K562 (cell line): Measurements from ENCODE around the gene CEBPB. TPM values are rescaled to one million over a fixed set of nuclear protein-coding genes. Genes with fewer than 3 reads are reported as not detected.

Experiments
- ATAC-seq: fragments of 200-7000 bp; cut with Tn5 transposase; 3 replicates; pipeline ENCODE4 v1.9.1; 2020; ENCODE audit warnings: moderate library complexity
- BruUV-seq: library from RNA; stranded (reverse); fragments of 400-500 nt; replicated peaks from 2 replicates; lab custom pipeline; 2021; lab: Mats Ljungman, UMichigan
- CTCF ChIA-PET: fragments of 300-600 bp; formaldehyde crosslinking; extraction: SDS; loops from one replicate; lab custom pipeline; 2021; ENCODE audit warnings: low intra/inter-chr PET ratio; lab: Yijun Ruan, JAX
- POLR2A ChIA-PET: fragments of 300-600, 350-650 bp; sonication (Branson Sonifier 250); formaldehyde crosslinking; extraction: SDS; loops from one replicate; lab custom pipeline; 2021; ENCODE audit warnings: antibody characterized with exemption, inconsistent platforms; lab: Yijun Ruan, JAX
- DNase-seq, 4 experiments: peaks; one replicate each; pipeline versions ENCODE4 v3.0.0 to v3.0.0-alpha.2; 2011 to 2018; ENCODE audit warnings: low spot score in 3 of 4, mixed read lengths in 3 of 4; ENCODE audit errors: extremely low read depth in 1 of 4
- FAIRE-seq: peaks from 2 replicates; lab custom pipeline; 2011; peaks lifted over from hg19 to GRCh38; lab: Jason Lieb, UNC
- H2AFZ ChIP-seq: 2 replicates; pipeline ENCODE4 v1.6.0; 2011; ENCODE audit warnings: low read depth, low read length, control low read depth, inconsistent platforms
- H3K27ac ChIP-seq: fragments of 200-600 bp; 3 replicates; pipeline ENCODE4 v1.8.0; 2011; ENCODE audit warnings: low read depth, mild to moderate bottlenecking, control low read depth, inconsistent platforms, low read length, moderate library complexity, mixed read lengths; ENCODE audit errors: extremely low read depth
- H3K27me3 ChIP-seq, 2 experiments: fragments of 300-600 bp in 1 of 2; 2 replicates in 1 of 2; 3 replicates in 1 of 2; pipeline versions ENCODE4 v1.6.0 to v1.8.0; 2011; ENCODE audit warnings: inconsistent platforms in 2 of 2, low read length in 2 of 2, mild to moderate bottlenecking in 1 of 2, mixed read lengths in 1 of 2, moderate library complexity in 1 of 2; ENCODE audit not compliant: control insufficient read depth in 2 of 2, insufficient read depth in 2 of 2
- H3K36me3 ChIP-seq: fragments of 300-600 bp; 3 replicates; pipeline ENCODE4 v1.8.0; 2011; ENCODE audit warnings: mild to moderate bottlenecking, low read length, inconsistent platforms; ENCODE audit not compliant: control insufficient read depth, insufficient read depth
- H3K4me1 ChIP-seq, 2 experiments: fragments of 200-600 bp in 1 of 2; replicated peaks in 1 of 2; 2 replicates in 1 of 2; 3 replicates in 1 of 2; pipeline versions ENCODE4 v1.5.1 to v1.8.0; 2011; ENCODE audit warnings: inconsistent platforms in 2 of 2, low read length in 2 of 2, mild to moderate bottlenecking in 1 of 2, mixed read lengths in 1 of 2, moderate library complexity in 1 of 2; ENCODE audit not compliant: control insufficient read depth in 2 of 2, insufficient read depth in 2 of 2
- H3K4me2 ChIP-seq: 2 replicates; pipeline ENCODE4 v1.6.1; 2011; ENCODE audit warnings: low read length, control low read depth, inconsistent platforms, mixed read lengths; ENCODE audit not compliant: insufficient read depth
- H3K4me3 ChIP-seq: fragments of 200-600 bp; sonication (generic), shearing (Covaris generic); 2 replicates; pipeline ENCODE4 v1.5.1; 2016; ENCODE audit warnings: control low read depth, inconsistent platforms
- H3K79me2 ChIP-seq: fragments of 200-600 bp; 3 replicates; pipeline ENCODE4 v1.8.0; 2011; ENCODE audit warnings: low read length, inconsistent platforms; ENCODE audit not compliant: control insufficient read depth, insufficient read depth
- H3K9ac ChIP-seq, 2 experiments: 2 replicates each; pipeline versions ENCODE4 v1.6.0 to v1.6.1; 2011; ENCODE audit warnings: low read depth in 2 of 2, low read length in 2 of 2, control low read depth in 1 of 2, inconsistent platforms in 1 of 2, mild to moderate bottlenecking in 1 of 2, mixed read lengths in 1 of 2; ENCODE audit not compliant: insufficient read depth in 1 of 2
- H3K9me1 ChIP-seq: one replicate; pipeline ENCODE4 v1.6.0; 2011; ENCODE audit warnings: inconsistent platforms, mild to moderate bottlenecking, low read length, moderate library complexity; ENCODE audit not compliant: control insufficient read depth, insufficient read depth
- H3K9me3 ChIP-seq: replicated peaks from 2 replicates; pipeline ENCODE4 v1.5.1; 2011; ENCODE audit warnings: low read depth, low read length, inconsistent platforms; ENCODE audit not compliant: control insufficient read depth, insufficient read depth
- H4K20me1 ChIP-seq: replicated peaks from 2 replicates; pipeline ENCODE4 v1.6.1; 2011; ENCODE audit warnings: low read length, inconsistent platforms, mixed read lengths; ENCODE audit not compliant: control insufficient read depth, insufficient read depth
- CEBPG ChIP-seq, 3 experiments: fragments of 200-800 bp in 1 of 3; sonication (Bioruptor generic) in 1 of 3; sonication (generic) in 1 of 3; formaldehyde crosslinking in 1 of 3; IDR thresholded peaks in 2 of 3; conservative IDR thresholded peaks in 1 of 3; 2 replicates each; pipeline versions ENCODE4 v1.6.1 to v1.8.0; 2016 to 2022; ENCODE audit warnings: missing compliant biosample characterization in 2 of 3, missing genetic modification characterization in 2 of 3, mild to moderate bottlenecking in 1 of 3, missing genetic modification reagents in 1 of 3
- NR1H2 ChIP-seq: sonication (generic); formaldehyde crosslinking; IDR thresholded peaks from 2 replicates; pipeline ENCODE4 v1.4.0; 2020; ENCODE audit warnings: mild to moderate bottlenecking, missing genetic modification reagents
- POLR3G ChIP-seq: IDR thresholded peaks from 2 replicates; pipeline ENCODE4 v1.6.1; 2011; ENCODE audit not compliant: insufficient read length, insufficient replicate concordance; ENCODE audit errors: extremely low read depth
- ZFP36 ChIP-seq: fragments of 150-350 bp; IDR thresholded peaks from 2 replicates; pipeline ENCODE4 v1.6.1; 2018; ENCODE audit warnings: low read length, low read depth; ENCODE audit not compliant: partially characterized antibody
- ZNF12 ChIP-seq: sonication (generic); formaldehyde crosslinking; IDR thresholded peaks from 2 replicates; pipeline ENCODE4 v1.4.0; 2020; ENCODE audit warnings: mild to moderate bottlenecking, missing genetic modification reagents
- ZNF121 ChIP-seq: sonication (generic); formaldehyde crosslinking; conservative IDR thresholded peaks from 2 replicates; pipeline ENCODE4 v1.8.0; 2022; ENCODE audit warnings: missing genetic modification reagents
- ZNF197 ChIP-seq: fragments of 200-800 bp; sonication (Bioruptor generic); IDR thresholded peaks from 2 replicates; pipeline ENCODE4 v1.6.1; 2016; ENCODE audit warnings: low read depth, missing genetic modification characterization, missing compliant biosample characterization
- ZNF75A ChIP-seq: fragments of 450-650 bp; formaldehyde crosslinking; IDR thresholded peaks from 2 replicates; pipeline ENCODE4 v1.4.0; 2020; ENCODE audit warnings: mild to moderate bottlenecking
- WGBS: fragments of 100-300 bp; shearing (Covaris generic); methylation state at CpG from one replicate; pipeline ENCODE4 v1.1.6; 2016; ENCODE audit warnings: low coverage, mixed read lengths; ENCODE audit not compliant: insufficient coverage; ENCODE audit errors: missing lambda C conversion rate; 5-methylcytosine and 5-hydroxymethylcytosine counted together
- in situ Hi-C: fragments of 300-500 bp; cut with MboI; formaldehyde crosslinking; loops from 4 replicates; pipeline ENCODE4 v1.15.0; 2018; ENCODE audit warnings: inconsistent platforms, mixed read lengths
- intact Hi-C: fragments of 100-400 bp; cut with micrococcal nuclease; formaldehyde crosslinking; loops from 2 replicates; pipeline ENCODE4 v1.14.2; 2022
- polyA plus RNA-seq, 8 experiments: library from polyadenylated mRNA; depleted of rRNA in 4 of 8; stranded (reverse) in 5 of 8; unstranded in 3 of 8; fragments of >200 nt; fragmentation: Nextera tagmentation in 2 of 8; fragmentation: Illumina TruSeq in 1 of 8; extraction: Ambion mirVana in 2 of 8; extraction: Trizol in 1 of 8; gene quantifications; 2 replicates each; pipeline versions ENCODE4 v1.2.1 to v1.2.3, GENCODE V29; 2011 to 2014; ENCODE audit warnings: inconsistent platforms in 1 of 8, missing spikeins in 1 of 8
- total RNA-seq, 7 experiments: library from RNA; depleted of rRNA in 6 of 7; stranded (reverse); fragments of >200 nt in 6 of 7; fragmentation: Illumina TruSeq in 2 of 7; extraction: Trizol in 2 of 7; gene quantifications; 2 replicates each; pipeline versions ENCODE4 v1.2.1 to v1.2.3, GENCODE V29; 2011 to 2021; ENCODE audit warnings: low replicate concordance in 1 of 7

CEBPB gene
- total and polyA plus RNA-seq, 9 of the 15 experiments (the other 6 are each of a cell fraction or from before 2014, with no cell fraction given) = 1.2 to 72.6 (median 7.8) TPM

- TF ChIP-seq CEBPG (CRISPR knock-in tag; IDR thresholded peaks at IDR 0.05) (no peak), CEBPG (tag; conservative IDR thresholded peaks at IDR 0.05 in 1 of 2, IDR thresholded peaks at IDR 0.05 in 1 of 2) (no peak), ZNF75A (CRISPR knock-in tag) (no peak), ZNF197 (CRISPR knock-in tag) (no peak)
- TF ChIP-seq, all 486 proteins: peak for 0
Observed at GRCh38 chr20:50145566-50145965, 45.1 kb upstream of the CEBPB start (continued).

GRCh38 chr20:50146214-50146613 lies 44.4 kb upstream of the CEBPB start:
- BruUV-seq = no TSS peak
- in situ Hi-C loops = no loop called here
- H2AFZ ChIP-seq = no peak overlapping the region
- no peaks in the 10 kb centered on the region for H3K9me3 ChIP-seq
- H4K20me1 ChIP-seq = 0 out of 2 replicates have a peak, but pooled peaks cover 9% of the 10 kb centered on the region
- ChIA-PET CTCF (no interaction called here), POLR2A (no interaction called here)
- H3K79me2 ChIP-seq = peaks cover 63% of the 10 kb centered on the region
- no peak; the same call in 2 of the 3 replicates for ATAC-seq
- WGBS = 70% methylated on average over 5 of the region's 6 CpGs
- no peaks in the 10 kb centered on the region for H3K27me3 ChIP-seq
- no peak for FAIRE-seq
- TF ChIP-seq NR1H2 (CRISPR knock-in tag) (0 out of 2 replicates have a peak, but pooled peaks have one; percentile 39), POLR3G (no peak), ZFP36 (peak; percentile 45), ZNF121 (CRISPR knock-in tag) (no peak), ZNF12 (CRISPR knock-in tag) (0 out of 2 replicates have a peak, but pooled peaks have one; percentile 24)
- no peak for DNase-seq
- H3K9ac ChIP-seq = peak overlapping the region; percentile 61 to 91; a peak in 3 of 4 replicates
- peaks cover 85% of the 10 kb centered on the region for H3K36me3 ChIP-seq
- peak overlapping the region; percentile 84 for H3K27ac ChIP-seq
- peak overlapping the region; percentile 73 for H3K4me2 ChIP-seq
- H3K4me1 ChIP-seq = peaks cover 20 to 45% of the 10 kb centered on the region in 2 experiments
- intact Hi-C loops = no loop called here
- no peaks in the 10 kb centered on the region for H3K9me1 ChIP-seq
- H3K4me3 ChIP-seq = no peak overlapping the region; the same call in 1 of the 2 replicates
